ENCODE data around the gene CCDC85B.
"Not testable (repeated sequence)": the region's sequence is repeated elsewhere in the genome, so short reads cannot be mapped to it uniquely, and the experiment has no call there.

The CCDC85B gene

GRCh38 chr11:65890324-65891218 is at the start of gene CCDC85B:
CCDC85B (plus strand) TSS chr11:65890673; CDS start chr11:65890784, 111 bp downstream.
- peak; percentile 92 for DNase-seq

GRCh38 chr11:65842144-65842543 is 48.3 kb upstream of the CCDC85B start:
- no peak for DNase-seq

- DNase-seq, result no peak
Measured at GRCh38 chr11:65843811-65844210, 46.7 kb upstream of the CCDC85B start.

GRCh38 chr11:65844231-65844872 is 46.1 kb upstream of the CCDC85B start:
- DNase-seq, result no peak

- no peak for DNase-seq
Measured at GRCh38 chr11:65847746-65848145, 42.7 kb upstream of the CCDC85B start.

- not testable (repeated sequence) for DNase-seq
Measured at GRCh38 chr11:65848693-65849092, 41.8 kb upstream of the CCDC85B start.

GRCh38 chr11:65849366-65849765 is 41.1 kb upstream of the CCDC85B start:
- DNase-seq, result no peak

GRCh38 chr11:65849771-65850216 is 40.7 kb upstream of the CCDC85B start:
- no peak for DNase-seq

- DNase-seq, result no peak
Measured at GRCh38 chr11:65850217-65851082, 40.0 kb upstream of the CCDC85B start.

GRCh38 chr11:65851083-65851579 is 39.3 kb upstream of the CCDC85B start:
- no peak for DNase-seq

GRCh38 chr11:65851811-65852507 is 38.5 kb upstream of the CCDC85B start:
- DNase-seq, result no peak

- no peak for DNase-seq
Measured at GRCh38 chr11:65852508-65853245, 37.8 kb upstream of the CCDC85B start.

GRCh38 chr11:65853246-65853979 is 37.1 kb upstream of the CCDC85B start:
- no peak for DNase-seq

- no peak for DNase-seq
Measured at GRCh38 chr11:65854161-65854592, 36.3 kb upstream of the CCDC85B start.

GRCh38 chr11:65854852-65855837 is 35.3 kb upstream of the CCDC85B start:
- DNase-seq, result no peak

GRCh38 chr11:65855927-65856363 is 34.5 kb upstream of the CCDC85B start:
- no peak for DNase-seq

- peak; percentile 42 for DNase-seq
Measured at GRCh38 chr11:65856689-65857499, 33.6 kb upstream of the CCDC85B start.

- DNase-seq, result no peak
Measured at GRCh38 chr11:65857500-65857852, 33.0 kb upstream of the CCDC85B start.
